Cardiac fibroblast (primary cell): ENCODE results near the gene GID8.

Source experiments
- DNase-seq, 2 donors: peaks; one replicate each; pipeline versions ENCODE4 v3.0.0 to v3.0.0-alpha.2; 2010; ENCODE audit warnings: low read depth in 2 of 2
- H3K4me3 ChIP-seq, 2 donors: replicated peaks in 1 of 2; 1 replicate in 1 of 2; 2 replicates in 1 of 2; pipeline ENCODE4 v1.5.1; 2011; ENCODE audit warnings: low read depth in 2 of 2, low read length in 2 of 2, mild to moderate bottlenecking in 2 of 2, moderate library complexity in 1 of 2
- TF ChIP-seq, protein P1 (sequence below): IDR thresholded peaks from one replicate; pipeline ENCODE4 v1.5.1; 2011; ENCODE audit warnings: low read depth, mild to moderate bottlenecking, low read length, inconsistent platforms

The GID8 gene

DNA sequence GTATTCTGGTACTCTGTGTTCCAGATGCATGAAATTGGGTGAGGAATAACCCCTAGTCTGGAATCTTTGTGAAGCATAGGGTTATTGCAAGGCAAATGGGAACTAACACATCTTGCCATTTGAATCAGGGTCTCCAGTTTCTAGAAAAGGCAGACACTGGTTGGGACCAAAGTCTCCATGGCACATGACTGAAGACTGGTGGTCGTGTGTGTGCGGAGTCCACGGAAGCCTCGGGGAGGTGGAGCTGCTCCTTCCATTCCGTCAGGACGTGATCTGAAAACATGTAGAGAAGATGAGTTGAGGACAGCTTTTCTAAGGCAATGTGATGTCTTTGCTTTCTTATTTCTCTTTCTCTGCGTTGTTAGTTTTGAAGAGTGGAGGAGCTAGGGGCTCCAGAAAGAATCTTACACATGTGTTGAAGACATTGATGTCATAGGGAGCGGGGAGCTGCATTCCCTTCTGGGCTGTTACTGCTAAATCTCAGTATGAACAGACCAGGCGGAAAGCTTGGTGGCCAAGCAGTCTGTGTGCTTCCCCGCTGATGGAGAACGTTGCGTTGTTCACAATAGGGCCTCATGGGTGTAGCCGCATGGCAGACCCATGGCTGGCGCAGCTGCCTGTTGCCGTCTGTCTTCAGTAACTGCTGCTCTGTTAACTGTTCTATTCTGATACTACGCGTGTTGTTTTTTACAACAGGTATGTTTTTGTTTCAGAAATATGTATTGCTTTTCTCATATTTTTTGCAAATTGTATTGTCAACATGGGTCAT is 9.8 kb downstream of the GID8 start:
- TF ChIP-seq, protein P1, sequence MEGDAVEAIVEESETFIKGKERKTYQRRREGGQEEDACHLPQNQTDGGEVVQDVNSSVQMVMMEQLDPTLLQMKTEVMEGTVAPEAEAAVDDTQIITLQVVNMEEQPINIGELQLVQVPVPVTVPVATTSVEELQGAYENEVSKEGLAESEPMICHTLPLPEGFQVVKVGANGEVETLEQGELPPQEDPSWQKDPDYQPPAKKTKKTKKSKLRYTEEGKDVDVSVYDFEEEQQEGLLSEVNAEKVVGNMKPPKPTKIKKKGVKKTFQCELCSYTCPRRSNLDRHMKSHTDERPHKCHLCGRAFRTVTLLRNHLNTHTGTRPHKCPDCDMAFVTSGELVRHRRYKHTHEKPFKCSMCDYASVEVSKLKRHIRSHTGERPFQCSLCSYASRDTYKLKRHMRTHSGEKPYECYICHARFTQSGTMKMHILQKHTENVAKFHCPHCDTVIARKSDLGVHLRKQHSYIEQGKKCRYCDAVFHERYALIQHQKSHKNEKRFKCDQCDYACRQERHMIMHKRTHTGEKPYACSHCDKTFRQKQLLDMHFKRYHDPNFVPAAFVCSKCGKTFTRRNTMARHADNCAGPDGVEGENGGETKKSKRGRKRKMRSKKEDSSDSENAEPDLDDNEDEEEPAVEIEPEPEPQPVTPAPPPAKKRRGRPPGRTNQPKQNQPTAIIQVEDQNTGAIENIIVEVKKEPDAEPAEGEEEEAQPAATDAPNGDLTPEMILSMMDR: no peak
- no peak overlapping the region for H3K4me3 ChIP-seq
- no peak for DNase-seq

DNA sequence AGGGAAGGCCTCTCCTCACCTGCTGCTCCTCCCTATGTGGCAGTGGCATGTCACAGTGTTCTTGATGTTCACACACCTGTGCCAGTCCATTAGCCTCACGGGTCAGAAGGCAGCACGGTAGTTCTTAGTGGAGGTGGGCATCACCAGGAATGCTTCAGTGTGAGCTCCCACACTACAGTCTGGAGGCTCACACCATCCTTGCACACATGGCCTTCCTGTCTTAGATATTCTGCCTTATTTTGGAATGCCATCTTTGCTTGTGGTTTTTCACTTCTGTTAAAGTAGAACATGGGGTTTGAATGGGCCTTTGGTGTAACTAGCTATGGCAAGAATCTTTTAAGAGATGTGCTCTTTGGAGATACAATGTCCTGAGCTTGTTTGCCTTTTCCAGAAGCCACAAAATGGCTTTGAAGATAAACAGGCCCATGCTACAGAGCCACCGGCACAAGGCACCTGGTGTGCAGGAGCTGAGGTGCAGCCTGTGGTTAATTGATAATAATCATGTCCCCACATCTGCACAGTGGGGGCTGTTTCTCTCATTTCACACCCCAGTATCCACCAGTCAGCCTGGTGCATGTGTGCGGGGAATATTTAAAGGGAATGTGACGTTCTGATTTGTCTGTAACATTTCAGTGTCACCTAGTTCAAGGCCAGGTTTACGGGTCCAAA is 11.3 kb downstream of the GID8 start:
- TF ChIP-seq, protein P1: no peak
- no peak for DNase-seq

DNA sequence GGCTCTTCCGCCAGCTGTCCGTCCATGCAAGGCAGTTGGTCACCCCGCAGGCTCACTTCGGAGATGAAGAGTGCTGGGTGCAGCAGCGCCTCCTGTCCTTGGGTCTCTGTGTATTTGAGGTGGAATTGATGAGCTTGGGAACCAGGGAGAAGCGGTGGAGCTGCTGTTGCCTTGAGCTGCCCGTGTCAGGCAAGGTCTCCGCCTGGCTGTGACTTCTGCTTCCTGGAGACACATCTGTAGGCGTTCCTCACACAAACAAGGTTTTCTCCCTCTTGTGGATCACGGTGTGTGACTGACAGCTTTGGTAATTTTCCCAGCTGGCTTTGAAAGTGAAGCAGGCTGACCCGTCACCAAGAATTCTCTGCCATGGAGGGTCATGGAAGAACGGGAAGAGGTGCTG is 12.0 kb downstream of the GID8 start:
- TF ChIP-seq, protein P1: no peak
- DNase-seq: no peak
- H3K4me3 ChIP-seq: no peak overlapping the region

More for the DNA sequence above, 11.3 kb downstream of the GID8 start:
- no peak overlapping the region for H3K4me3 ChIP-seq

DNA sequence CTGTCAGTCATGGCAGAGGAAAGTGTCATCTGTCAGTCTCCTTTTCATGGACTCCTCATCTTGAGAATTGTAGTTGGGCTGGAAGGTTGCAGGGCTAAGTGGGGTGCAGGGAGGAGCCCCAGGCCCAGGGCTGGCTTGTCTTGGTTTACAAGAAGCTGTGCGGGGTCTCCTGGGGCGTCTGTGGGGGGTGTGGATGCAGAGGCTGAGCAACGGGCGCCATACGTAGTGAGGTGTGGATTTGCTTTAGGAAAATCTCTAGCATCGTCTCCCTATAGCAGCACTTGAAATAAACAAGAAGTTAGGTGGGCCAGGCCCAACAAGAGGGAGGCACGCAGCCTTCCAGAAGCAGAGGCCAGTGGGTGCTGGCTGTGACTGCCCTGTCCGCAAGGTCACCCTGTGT is 12.8 kb downstream of the GID8 start:
- no peak overlapping the region for H3K4me3 ChIP-seq
- no peak for DNase-seq
- TF ChIP-seq, protein P1: no peak

DNA sequence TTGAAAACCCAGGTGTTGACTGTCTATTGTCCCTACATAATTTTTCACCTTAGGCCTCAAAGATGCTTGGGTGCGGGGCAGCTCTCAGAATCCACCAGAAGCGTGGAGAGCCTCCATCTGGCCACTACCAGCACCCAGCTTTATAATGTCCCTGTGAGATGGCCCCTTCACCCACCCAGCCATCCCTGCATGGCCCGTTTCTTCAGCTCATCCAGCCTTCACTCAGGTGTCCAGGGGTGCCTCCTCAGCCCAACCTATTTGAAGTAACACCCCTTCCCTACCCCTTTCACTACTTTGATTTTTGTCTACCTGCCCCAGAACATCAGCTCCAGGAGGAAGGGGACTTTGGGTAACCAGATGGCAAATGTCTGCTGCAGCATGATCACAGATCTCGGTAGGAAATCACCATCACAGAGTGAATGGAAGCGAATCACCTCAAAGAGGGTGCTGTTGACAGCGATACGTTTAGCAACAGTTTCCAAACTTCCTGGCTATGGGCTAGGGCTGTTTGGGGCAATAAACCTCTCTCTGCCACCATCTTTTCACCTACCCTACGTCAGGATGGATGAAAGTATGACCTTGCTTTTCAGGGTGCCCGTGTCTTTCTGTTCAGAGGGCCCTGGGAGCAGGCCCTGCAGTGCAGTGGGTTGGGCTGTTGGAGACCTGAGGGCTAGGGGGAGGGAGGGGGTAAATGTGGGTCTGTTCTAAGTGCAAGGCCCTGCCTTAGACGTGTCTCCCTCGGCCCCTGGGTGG is 13.4 kb downstream of the GID8 start:
- TF ChIP-seq, protein P1: no peak
- H3K4me3 ChIP-seq: no peak overlapping the region
- DNase-seq: no peak

DNA sequence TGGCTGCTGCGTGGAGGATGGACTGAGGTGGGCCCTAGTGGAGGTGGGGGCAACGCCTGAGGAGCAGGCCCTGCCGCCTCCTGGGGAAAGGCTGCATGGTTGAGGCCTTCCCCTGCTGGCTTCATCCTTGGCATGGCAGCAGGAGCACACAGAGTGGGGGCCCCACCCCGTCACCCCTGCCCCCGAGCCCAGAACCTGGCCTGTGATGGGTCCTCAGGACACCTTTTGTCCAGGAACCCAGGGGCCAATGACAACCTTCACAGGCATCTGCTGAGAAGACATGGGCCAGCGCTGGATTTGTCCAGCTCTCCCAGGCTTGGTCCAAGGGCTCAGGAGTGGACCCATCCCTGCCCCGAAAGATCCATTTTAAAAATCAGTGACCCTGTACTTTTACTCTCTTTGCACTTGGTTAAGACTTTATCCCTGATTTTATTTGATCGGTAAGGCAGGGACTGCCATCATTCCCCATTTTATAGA is 14.0 kb downstream of the GID8 start:
- H3K4me3 ChIP-seq: peak overlapping the region in 1 of 2 donors; percentile 51
- TF ChIP-seq, protein P1: no peak
- no peak for DNase-seq
